ENCODE data around the gene KIF5C. TPM values are rescaled to one million over a fixed set of nuclear protein-coding genes. Genes with fewer than 3 reads are reported as not detected.
"Not testable (repeated sequence)": the region's sequence is repeated elsewhere in the genome, so short reads cannot be mapped to it uniquely, and the experiment has no call there.

The KIF5C gene
- total RNA-seq (2014; rRNA removed; shearing (Covaris generic)): 5.8 and 6.6 TPM in 2 replicates

DNA sequence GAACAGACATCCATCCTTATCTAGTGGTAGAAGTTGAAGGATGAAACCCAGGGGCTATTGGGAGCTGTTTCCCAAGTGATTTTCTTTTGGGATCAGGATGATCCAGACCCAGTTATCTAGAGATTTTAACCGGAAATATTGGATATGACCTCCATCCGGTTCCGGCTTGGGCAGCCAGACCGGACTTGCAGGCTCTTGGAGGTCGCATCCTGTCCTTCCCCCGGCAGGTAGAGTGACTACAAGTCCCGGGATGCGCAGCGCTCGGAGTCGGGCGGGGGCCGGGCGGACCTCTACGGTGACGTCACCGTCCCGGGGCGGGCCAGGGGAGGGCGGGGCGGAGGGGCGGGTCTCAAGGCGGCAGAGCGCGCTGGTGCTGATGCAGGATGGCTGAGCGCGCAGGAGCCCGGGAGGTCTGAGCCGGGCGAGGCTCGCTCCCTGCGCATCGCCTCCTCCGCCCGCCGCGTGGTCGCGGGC is at the start of gene KIF5C:
Gene KIF5C (plus strand): TSS at position 360 of the 474 bp plus-strand sequence. CDS start 391 bp downstream, outside the sequence.
- Histone ChIP-seq H3K27me3 (no peaks in the 10 kb centered on the region), H3K27ac (no peak within 1 kb of the TSS), H3K4me1 (no peaks in the 10 kb centered on the region), H3K9me3 (replicated peaks) (no peaks in the 10 kb centered on the region), H3K36me3 (no peaks in the 10 kb centered on the region), H3K4me3 (peak within 1 kb of the TSS; percentile 51)
- peak; percentile 92 to 95 for DNase-seq

DNA sequence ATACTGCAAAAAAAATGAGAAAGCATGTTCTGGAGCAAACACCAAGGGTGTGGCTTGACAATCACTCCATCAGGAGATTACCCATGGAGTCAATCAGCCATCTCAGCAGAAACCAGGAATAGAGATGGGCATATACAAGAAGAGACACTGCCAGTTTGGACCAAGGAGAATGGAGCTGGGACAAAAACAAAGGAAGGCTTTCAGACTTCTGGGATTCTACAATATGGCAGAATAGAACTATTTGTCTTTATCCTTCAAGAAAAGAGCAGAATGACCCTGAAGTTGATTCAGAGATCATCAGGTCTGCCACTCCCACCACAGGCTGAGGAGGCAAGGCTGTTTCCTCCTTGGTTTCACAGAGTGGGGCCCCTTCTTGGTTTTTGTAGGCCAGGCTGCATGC is 48.2 kb upstream of the KIF5C start:
- H3K9me3 ChIP-seq (replicated peaks): no peaks in the 10 kb centered on the region
- H3K36me3 ChIP-seq: no peaks in the 10 kb centered on the region
- H3K4me1 ChIP-seq: no peaks in the 10 kb centered on the region
- H3K4me3 ChIP-seq: no peak overlapping the region
- no peak for DNase-seq
- H3K27ac ChIP-seq: no peak overlapping the region
- H3K27me3 ChIP-seq: no peaks in the 10 kb centered on the region

DNA sequence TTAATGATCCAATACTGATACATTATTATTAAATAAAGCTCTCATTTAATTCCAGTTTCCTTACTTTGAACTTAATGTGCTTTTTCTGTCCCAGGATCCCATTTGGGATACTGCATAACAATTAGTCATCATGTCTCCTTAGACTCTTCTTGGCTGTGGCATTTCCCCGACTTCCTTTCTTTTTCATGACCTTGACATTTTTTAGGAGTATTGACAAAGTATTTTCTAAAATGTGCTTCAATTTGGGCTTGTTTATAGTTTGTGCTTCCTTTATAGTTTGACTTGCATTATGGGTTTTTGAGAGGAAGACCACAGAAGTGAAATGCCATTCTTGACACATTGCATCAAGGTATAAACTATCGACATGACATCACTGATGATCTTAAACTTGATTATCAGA is 46.1 kb upstream of the KIF5C start:
- Histone ChIP-seq H3K27me3 (no peaks in the 10 kb centered on the region), H3K4me1 (no peaks in the 10 kb centered on the region), H3K36me3 (no peaks in the 10 kb centered on the region), H3K27ac (no peak overlapping the region), H3K9me3 (replicated peaks) (no peaks in the 10 kb centered on the region), H3K4me3 (no peak overlapping the region)
- no peak for DNase-seq

DNA sequence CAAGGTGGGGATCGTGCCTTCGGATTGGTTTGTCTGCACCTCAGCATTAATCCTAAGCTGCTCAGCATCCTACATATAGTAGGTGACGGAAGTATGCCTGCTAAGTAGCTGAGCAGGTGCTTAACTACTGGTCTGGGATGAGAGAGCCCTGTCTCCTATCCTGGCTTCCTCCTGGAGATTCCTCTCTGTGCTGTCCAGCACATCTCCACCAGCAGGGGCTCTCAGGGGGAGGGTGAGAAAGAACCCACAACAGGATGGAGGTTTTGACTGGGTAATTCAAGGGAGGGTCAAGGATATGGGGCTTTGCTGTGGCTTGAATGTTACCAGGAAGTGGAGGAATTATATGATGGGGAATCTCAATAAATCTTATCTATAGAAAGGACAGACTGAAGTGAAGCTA is 45.4 kb upstream of the KIF5C start:
- H3K4me1 ChIP-seq: no peaks in the 10 kb centered on the region

DNA sequence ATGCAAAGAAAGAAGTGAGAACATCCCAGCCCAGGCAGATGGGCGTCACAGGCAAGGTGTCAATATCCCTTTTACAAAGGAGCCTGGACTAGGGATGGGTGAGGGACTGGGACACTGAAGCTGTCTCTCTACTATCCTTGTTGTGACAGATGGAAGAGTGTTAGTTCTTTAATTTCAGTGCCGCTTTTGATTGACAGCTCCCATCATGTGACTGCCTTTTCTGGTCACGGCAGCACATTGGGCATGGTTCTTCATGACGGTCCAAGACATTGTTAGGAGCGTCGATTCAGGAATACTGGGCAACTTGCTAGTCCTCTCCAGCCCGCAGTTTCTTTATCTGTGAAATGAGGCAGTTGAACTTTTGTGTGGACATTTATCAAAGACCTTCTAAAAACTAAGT is 42.4 kb upstream of the KIF5C start:
- DNase-seq: no peak
- Histone ChIP-seq H3K27me3 (no peaks in the 10 kb centered on the region), H3K36me3 (no peaks in the 10 kb centered on the region), H3K4me3 (no peak overlapping the region), H3K4me1 (no peaks in the 10 kb centered on the region), H3K27ac (no peak overlapping the region), H3K9me3 (replicated peaks) (0 out of 2 replicates have a peak, but pooled peaks cover 4% of the 10 kb centered on the region)

More for the DNA sequence above, 45.4 kb upstream of the KIF5C start:
- no peak overlapping the region for H3K4me3 ChIP-seq
- H3K27ac ChIP-seq: no peak overlapping the region
- no peak for DNase-seq
- H3K27me3 ChIP-seq: no peaks in the 10 kb centered on the region
- H3K9me3 ChIP-seq (replicated peaks): no peaks in the 10 kb centered on the region
- no peaks in the 10 kb centered on the region for H3K36me3 ChIP-seq

DNA sequence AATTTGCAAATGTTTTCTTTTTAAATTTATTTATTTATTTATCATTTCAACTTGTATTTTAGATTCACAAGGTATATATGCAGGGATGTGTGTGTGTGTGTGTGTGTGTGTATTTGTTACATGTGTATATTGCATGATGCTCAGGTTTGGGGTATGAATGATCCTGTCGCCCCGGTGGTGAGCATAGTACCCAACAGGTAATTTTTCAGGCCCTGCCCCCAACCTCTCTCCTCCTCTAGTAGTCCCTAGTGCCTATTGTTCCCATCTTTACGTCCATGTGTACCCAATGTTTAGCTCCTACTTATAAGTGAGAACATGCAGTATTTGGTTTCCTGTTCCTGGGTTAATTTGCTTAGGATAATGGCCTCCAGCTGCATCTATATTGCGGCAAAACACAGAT is 33.0 kb upstream of the KIF5C start:
- H3K9me3 ChIP-seq (replicated peaks): no peaks in the 10 kb centered on the region
- no peaks in the 10 kb centered on the region for H3K4me1 ChIP-seq
- H3K27ac ChIP-seq: no peak overlapping the region
- H3K4me3 ChIP-seq: no peak overlapping the region
- H3K27me3 ChIP-seq: no peaks in the 10 kb centered on the region
- no peaks in the 10 kb centered on the region for H3K36me3 ChIP-seq
- no peak for DNase-seq

DNA sequence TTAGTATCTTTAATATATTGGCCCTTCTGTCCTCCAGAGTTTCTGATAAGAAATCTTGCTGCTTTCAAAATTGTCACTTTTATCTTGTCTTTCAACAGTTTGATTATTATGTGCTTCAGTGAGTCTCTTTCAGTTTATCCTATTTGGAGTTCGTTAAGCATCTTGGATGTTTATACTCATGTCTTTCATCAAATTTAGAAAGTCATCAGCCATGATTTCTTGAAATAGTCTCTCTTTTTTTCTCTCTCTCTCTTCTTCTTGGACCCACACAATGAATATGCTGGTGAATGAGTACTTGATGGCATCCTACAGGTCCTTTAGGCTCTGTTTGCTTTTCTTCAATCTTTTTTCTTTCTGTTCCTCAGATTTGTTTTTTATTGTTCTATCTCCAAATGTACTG is 26.9 kb upstream of the KIF5C start:
- DNase-seq: no peak
- Histone ChIP-seq H3K9me3 (replicated peaks) (0 out of 2 replicates have a peak, but pooled peaks cover 4% of the 10 kb centered on the region), H3K36me3 (no peaks in the 10 kb centered on the region), H3K27ac (no peak overlapping the region), H3K4me3 (no peak overlapping the region), H3K27me3 (no peaks in the 10 kb centered on the region), H3K4me1 (no peaks in the 10 kb centered on the region)

DNA sequence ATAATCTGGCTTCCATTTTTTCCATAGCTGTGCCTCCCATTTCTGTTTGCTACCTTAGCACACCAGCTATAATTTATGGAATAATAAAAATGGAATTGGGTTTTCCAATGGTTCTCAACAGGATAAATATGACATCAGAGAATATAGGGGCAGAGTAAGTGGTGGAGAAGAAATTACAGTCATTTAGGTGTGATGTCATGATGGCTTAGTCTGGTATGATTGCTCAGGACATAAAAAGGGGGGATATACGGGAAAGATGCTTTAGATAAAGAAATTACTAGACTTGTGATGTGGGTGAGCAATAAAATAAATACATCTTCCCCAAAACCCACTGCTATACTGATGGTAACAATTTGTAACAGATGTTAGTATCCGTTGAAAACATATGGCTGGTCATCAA is 21.6 kb upstream of the KIF5C start:
- H3K36me3 ChIP-seq: no peaks in the 10 kb centered on the region
- H3K27me3 ChIP-seq: no peaks in the 10 kb centered on the region
- no peaks in the 10 kb centered on the region; the same call in 1 of the 2 replicates for H3K9me3 ChIP-seq (replicated peaks)
- no peak overlapping the region for H3K27ac ChIP-seq
- no peak overlapping the region for H3K4me3 ChIP-seq
- no peaks in the 10 kb centered on the region for H3K4me1 ChIP-seq
- DNase-seq: no peak

DNA sequence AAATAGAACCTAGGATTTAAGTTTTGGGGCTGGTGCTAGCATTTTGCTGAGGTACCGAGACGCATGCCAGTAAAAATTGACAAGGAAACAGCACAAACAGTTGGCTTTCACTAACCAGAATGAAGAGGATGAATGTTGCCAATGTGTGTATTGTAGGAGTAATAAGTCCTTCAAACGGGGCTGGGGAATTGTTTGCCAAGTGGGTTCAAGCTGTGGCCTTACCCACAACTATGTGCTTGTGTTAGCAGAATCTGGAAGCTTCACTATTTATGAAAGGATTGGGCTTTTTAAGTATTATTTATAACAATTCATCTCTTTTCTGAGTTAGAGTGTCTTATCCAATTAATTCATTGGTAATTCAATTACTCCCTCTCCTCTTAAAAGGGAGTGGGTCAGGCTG is 15.0 kb upstream of the KIF5C start:
- H3K4me3 ChIP-seq: no peak overlapping the region

DNA sequence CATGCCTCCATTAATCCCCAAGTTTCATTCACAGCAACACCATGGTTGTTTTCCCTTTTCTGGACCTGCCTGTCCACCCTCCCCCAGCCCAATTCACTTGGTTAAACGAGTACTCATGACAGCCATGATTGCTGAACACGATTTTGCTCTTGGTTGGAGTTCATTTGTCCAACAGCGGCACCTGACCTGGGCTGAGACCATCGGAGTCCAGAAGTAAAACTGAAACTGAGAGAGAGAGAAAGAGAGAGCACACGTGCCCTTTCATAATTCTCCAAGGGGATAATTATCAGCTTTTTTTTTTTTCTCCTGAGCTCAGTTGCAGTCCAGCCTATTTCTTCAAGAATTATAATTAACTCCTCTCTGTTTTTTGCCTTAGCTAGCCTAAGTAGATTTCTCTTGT is 13.7 kb upstream of the KIF5C start:
- Histone ChIP-seq H3K4me3 (no peak overlapping the region), H3K27me3 (no peaks in the 10 kb centered on the region), H3K4me1 (no peaks in the 10 kb centered on the region), H3K27ac (no peak overlapping the region), H3K36me3 (no peaks in the 10 kb centered on the region), H3K9me3 (replicated peaks) (no peaks in the 10 kb centered on the region; the same call in 1 of the 2 replicates)
- DNase-seq: no peak

More for the DNA sequence above, 15.0 kb upstream of the KIF5C start:
- no peak for DNase-seq
- H3K27ac ChIP-seq: no peak overlapping the region
- H3K36me3 ChIP-seq: no peaks in the 10 kb centered on the region
- no peaks in the 10 kb centered on the region for H3K27me3 ChIP-seq
- H3K9me3 ChIP-seq (replicated peaks): no peaks in the 10 kb centered on the region; the same call in 1 of the 2 replicates
- H3K4me1 ChIP-seq: no peaks in the 10 kb centered on the region

DNA sequence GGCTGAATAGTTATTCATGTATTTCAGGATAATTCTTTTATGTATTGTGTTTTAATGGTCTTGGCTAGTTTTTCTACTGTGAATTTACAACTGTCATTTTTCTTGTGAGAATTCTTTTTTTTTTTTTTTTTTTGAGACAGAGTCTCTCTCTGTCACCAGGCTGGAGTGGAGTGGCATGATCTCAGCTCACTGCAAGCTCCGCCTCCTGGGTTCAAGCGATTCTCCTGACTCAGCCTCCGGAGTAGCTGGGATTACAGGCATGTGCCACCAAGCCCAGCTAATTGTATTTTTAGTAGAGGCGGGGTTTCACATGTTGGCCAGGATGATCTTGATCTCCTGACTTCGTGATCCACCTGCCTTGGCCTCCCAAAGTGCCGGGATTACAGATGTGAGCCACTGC is 12.5 kb upstream of the KIF5C start:
- DNase-seq; H3K4me3 ChIP-seq; H3K4me1 ChIP-seq; H3K36me3 ChIP-seq; H3K27me3 ChIP-seq; H3K9me3 ChIP-seq (replicated peaks); H3K27ac ChIP-seq: not testable (repeated sequence)

DNA sequence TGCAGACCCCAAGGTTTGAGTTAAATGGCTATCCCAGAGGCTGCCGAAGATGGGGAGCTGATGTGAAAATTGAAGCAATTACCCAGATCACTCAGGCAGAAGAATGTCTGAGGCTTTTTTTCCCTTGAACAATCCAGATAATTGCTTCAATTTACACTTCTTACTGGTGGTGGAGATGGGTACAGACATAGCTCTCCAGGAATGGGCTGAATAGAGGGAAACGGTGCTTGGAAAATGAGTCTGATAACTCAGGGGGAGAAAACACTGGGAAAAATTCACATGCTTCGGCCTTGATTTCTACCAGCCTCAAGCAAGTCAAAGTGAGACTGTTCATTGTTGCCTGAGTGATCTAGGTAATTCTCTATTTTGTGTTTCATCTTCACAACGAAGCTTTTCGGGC is 9.5 kb upstream of the KIF5C start:
- Histone ChIP-seq H3K27ac (no peak overlapping the region), H3K9me3 (replicated peaks) (no peaks in the 10 kb centered on the region), H3K27me3 (no peaks in the 10 kb centered on the region; the same call in 1 of the 2 replicates), H3K36me3 (no peaks in the 10 kb centered on the region), H3K4me3 (no peak overlapping the region), H3K4me1 (no peaks in the 10 kb centered on the region)
- DNase-seq: no peak

DNA sequence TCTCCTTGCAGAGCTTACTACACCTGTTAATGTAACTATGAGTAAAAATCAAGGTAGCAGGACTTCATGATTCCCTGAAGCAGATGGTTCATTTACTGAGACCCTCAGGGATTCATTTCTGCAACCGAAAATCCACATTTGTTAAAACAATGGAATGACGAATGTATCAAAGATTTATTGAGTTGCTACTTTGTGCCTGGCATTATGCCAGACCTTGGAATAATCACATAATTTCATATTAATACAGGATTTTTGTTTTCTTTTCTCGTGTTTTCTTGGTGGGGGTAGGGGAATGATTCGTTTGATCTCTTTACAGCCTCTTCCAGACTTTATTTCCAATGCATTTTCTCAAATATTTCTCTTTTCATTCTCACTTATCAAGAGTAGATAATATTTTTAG is 8.9 kb upstream of the KIF5C start:
- no peak overlapping the region for H3K4me3 ChIP-seq
- no peaks in the 10 kb centered on the region for H3K36me3 ChIP-seq
- H3K9me3 ChIP-seq (replicated peaks): no peaks in the 10 kb centered on the region
- H3K27ac ChIP-seq: no peak overlapping the region
- no peaks in the 10 kb centered on the region for H3K4me1 ChIP-seq
- no peak for DNase-seq
- no peaks in the 10 kb centered on the region; the same call in 1 of the 2 replicates for H3K27me3 ChIP-seq

DNA sequence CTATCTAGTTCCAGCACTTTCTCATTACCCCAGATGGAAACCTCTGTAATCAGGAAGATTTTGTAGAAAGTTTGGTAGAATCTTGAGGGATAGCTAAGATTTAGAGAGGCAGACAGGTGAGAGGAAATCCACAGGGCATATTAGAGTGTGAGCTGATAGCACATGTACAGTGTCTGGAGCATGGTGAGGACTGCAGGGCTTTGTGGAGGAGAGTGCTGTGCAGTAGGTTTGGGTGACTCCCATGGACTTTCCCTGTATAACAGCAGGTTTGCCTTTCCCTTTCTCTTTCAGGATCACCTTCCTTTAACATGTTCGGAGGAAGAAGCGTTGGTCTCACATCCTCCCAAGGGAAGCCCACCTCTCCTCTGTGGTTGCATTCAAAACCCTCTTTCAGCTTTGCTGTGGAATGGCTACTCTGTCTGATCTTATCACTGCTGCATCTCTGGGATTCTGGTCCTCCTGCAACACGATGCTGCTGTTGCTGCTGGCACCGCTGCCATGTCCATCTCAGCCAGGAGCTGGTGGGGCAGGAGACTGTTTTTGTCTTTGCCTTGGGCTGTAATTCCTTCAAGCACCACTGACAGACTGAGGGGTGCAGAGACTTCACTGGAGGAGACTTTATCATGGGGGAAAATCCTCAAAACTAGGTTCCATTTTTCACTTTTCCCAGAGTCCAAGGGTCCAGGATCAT is 7.8 kb upstream of the KIF5C start:
- no peaks in the 10 kb centered on the region; the same call in 1 of the 2 replicates for H3K27me3 ChIP-seq
- H3K9me3 ChIP-seq (replicated peaks): no peaks in the 10 kb centered on the region
- no peak overlapping the region for H3K27ac ChIP-seq
- H3K36me3 ChIP-seq: no peaks in the 10 kb centered on the region
- no peaks in the 10 kb centered on the region for H3K4me1 ChIP-seq
- no peak overlapping the region for H3K4me3 ChIP-seq
- DNase-seq: no peak

DNA sequence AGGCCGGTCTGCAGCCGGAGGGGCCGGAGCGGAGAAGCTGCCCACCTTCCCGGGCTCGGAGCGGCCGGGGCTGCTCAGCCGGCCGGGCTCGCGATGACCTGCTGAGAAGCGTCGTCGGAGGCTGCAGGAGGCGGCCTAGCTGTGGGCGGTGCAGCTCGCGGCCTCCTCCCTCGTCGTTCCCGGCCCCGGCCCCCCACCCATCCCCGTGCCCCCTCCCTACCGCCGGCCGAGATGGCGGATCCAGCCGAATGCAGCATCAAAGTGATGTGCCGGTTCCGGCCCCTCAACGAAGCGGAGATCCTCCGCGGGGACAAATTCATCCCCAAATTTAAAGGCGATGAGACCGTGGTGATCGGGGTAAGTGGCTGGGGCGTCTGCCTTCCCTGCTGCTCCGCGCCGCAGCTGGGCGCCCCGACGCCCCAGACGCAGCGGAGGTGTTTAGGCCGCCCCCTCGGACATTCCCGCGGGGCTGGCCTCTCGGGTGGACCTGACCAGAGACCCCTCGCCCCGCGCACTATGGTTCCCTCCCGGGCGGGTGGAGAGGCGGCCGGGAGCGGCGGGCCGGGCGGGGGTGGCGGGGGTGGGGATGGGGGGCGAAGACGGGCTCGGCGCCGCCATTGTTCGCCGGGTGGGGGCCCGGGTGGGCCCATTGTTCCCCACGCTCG is 492 bp downstream of the KIF5C start:
- no peaks in the 10 kb centered on the region for H3K9me3 ChIP-seq (replicated peaks)
- H3K27me3 ChIP-seq: no peaks in the 10 kb centered on the region
- H3K36me3 ChIP-seq: no peaks in the 10 kb centered on the region
- no peaks in the 10 kb centered on the region for H3K4me1 ChIP-seq
- H3K27ac ChIP-seq: no peak overlapping the region
- H3K4me3 ChIP-seq: peak overlapping the region; percentile 51
- no peak for DNase-seq
